ENCODE measurements around the gene JARID2.

DNA sequence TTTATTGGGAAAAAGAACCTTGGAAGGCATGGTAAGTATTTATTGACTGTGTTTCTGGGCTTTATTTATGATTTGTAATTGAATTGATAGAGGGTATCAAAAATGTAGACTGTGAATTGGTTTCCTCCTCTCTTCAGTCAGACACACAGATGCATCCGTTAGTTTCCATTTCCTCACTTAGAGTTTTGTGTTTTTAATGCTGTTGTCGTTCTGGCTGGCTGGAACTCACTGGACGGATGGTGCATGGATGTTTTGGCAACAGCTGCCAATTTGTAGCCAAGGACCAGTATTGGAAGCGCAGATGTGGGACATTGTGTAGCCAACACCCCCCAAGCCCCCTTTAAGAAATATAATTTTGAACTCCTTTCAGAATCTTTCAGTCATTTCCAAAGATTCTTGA lies 134.5 kb downstream of the JARID2 start:
- TF ChIP-seq, protein P1, sequence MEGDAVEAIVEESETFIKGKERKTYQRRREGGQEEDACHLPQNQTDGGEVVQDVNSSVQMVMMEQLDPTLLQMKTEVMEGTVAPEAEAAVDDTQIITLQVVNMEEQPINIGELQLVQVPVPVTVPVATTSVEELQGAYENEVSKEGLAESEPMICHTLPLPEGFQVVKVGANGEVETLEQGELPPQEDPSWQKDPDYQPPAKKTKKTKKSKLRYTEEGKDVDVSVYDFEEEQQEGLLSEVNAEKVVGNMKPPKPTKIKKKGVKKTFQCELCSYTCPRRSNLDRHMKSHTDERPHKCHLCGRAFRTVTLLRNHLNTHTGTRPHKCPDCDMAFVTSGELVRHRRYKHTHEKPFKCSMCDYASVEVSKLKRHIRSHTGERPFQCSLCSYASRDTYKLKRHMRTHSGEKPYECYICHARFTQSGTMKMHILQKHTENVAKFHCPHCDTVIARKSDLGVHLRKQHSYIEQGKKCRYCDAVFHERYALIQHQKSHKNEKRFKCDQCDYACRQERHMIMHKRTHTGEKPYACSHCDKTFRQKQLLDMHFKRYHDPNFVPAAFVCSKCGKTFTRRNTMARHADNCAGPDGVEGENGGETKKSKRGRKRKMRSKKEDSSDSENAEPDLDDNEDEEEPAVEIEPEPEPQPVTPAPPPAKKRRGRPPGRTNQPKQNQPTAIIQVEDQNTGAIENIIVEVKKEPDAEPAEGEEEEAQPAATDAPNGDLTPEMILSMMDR (IDR thresholded peaks at IDR 0.05 in 4 of 5, conservative IDR thresholded peaks at IDR 0.05 in 1 of 5) = no peak
- TF ChIP-seq POLR2A (IDR thresholded peaks at IDR 0.05) = no peak

All from gastrocnemius medialis (tissue), 4 donors.